Common myeloid progenitor, CD34-positive (primary cell): ENCODE data around the gene ODF4. TPM values are rescaled to one million over a fixed set of nuclear protein-coding genes. Genes with fewer than 3 reads are reported as not detected.
A peak's percentile ranks its signal among the peaks of the same experiment; 100 is the strongest.

ENCODE experiments used
- CTCF ChIA-PET: fragments of 350-600 bp; sonication (Branson Sonifier 250); formaldehyde crosslinking; loops from one replicate; lab custom pipeline; 2021; ENCODE audit warnings: antibody characterized with exemption; lab: Charles Lee
- POLR2A ChIA-PET: fragments of 350-600 bp; sonication (Branson Sonifier 250); formaldehyde crosslinking; loops from one replicate; lab custom pipeline; 2021; ENCODE audit warnings: antibody characterized with exemption; lab: Charles Lee
- DNase-seq, 3 donors: peaks; one replicate each; pipeline versions ENCODE4 v3.0.0 to v3.0.0-alpha.2; 2013
- H3K27ac ChIP-seq, 2 experiments: 1 replicate in 1 of 2; 2 replicates in 1 of 2; pipeline ENCODE4 v1.7.0; 2013; ENCODE audit warnings: inconsistent platforms in 2 of 2, low read length in 2 of 2, mild to moderate bottlenecking in 2 of 2, low read depth in 1 of 2, moderate library complexity in 1 of 2; ENCODE audit not compliant: severe bottlenecking in 2 of 2, insufficient read depth in 1 of 2, poor library complexity in 1 of 2
- H3K27me3 ChIP-seq, 5 experiments: replicated peaks in 2 of 5; 1 replicate in 3 of 5; 2 replicates in 2 of 5; pipeline versions ENCODE4 v1.6.1 to v1.7.0; 2013; ENCODE audit warnings: low read length in 4 of 5, mild to moderate bottlenecking in 2 of 5, moderate library complexity in 2 of 5, inconsistent platforms in 1 of 5; ENCODE audit not compliant: insufficient read depth in 5 of 5, control insufficient read depth in 4 of 5
- H3K36me3 ChIP-seq, 4 experiments: 1 replicate in 2 of 4; 2 replicates in 2 of 4; pipeline versions ENCODE4 v1.6.1 to v1.7.0; 2013; ENCODE audit warnings: low read length in 3 of 4, control low read depth in 1 of 4, mild to moderate bottlenecking in 1 of 4; ENCODE audit not compliant: control insufficient read depth in 4 of 4, insufficient read depth in 4 of 4
- H3K4me1 ChIP-seq, 4 experiments: 1 replicate in 3 of 4; 2 replicates in 1 of 4; pipeline versions ENCODE4 v1.6.1 to v1.7.1; 2013; ENCODE audit warnings: low read length in 3 of 4, mild to moderate bottlenecking in 3 of 4, control low read depth in 1 of 4, inconsistent platforms in 1 of 4, moderate library complexity in 1 of 4; ENCODE audit not compliant: control insufficient read depth in 4 of 4, insufficient read depth in 4 of 4; ENCODE audit errors: control extremely low read depth in 1 of 4
- H3K4me3 ChIP-seq, 7 experiments: 1 replicate in 4 of 7; 2 replicates in 3 of 7; pipeline versions ENCODE4 v1.5.1 to v1.7.0; 2013; ENCODE audit warnings: mild to moderate bottlenecking in 7 of 7, low read length in 6 of 7, moderate library complexity in 6 of 7, inconsistent platforms in 2 of 7, low read depth in 2 of 7, control low read depth in 1 of 7; ENCODE audit not compliant: insufficient read depth in 4 of 7, control insufficient read depth in 1 of 7; ENCODE audit errors: extremely low read depth in 1 of 7
- H3K9me3 ChIP-seq, 5 experiments: 1 replicate in 4 of 5; 2 replicates in 1 of 5; pipeline versions ENCODE4 v1.6.1 to v1.7.1; 2013; ENCODE audit warnings: low read length in 4 of 5, mild to moderate bottlenecking in 2 of 5, inconsistent platforms in 1 of 5, low read depth in 1 of 5, moderate library complexity in 1 of 5; ENCODE audit not compliant: control insufficient read depth in 4 of 5, insufficient read depth in 2 of 5; ENCODE audit errors: control extremely low read depth in 1 of 5
- WGBS: methylation state at CpG from one replicate; pipeline ENCODE4 v1.1.5; 2013; ENCODE audit not compliant: insufficient coverage; 5-methylcytosine and 5-hydroxymethylcytosine counted together
- polyA plus RNA-seq: library from polyadenylated mRNA; unstranded; fragments of 120-200 nt; gene quantifications from one replicate; pipeline ENCODE4 v1.2.1, GENCODE V29; 2013

Gene ODF4, protein sequence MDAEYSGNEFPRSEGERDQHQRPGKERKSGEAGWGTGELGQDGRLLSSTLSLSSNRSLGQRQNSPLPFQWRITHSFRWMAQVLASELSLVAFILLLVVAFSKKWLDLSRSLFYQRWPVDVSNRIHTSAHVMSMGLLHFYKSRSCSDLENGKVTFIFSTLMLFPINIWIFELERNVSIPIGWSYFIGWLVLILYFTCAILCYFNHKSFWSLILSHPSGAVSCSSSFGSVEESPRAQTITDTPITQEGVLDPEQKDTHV
- polyA plus RNA-seq = not detected

DNA sequence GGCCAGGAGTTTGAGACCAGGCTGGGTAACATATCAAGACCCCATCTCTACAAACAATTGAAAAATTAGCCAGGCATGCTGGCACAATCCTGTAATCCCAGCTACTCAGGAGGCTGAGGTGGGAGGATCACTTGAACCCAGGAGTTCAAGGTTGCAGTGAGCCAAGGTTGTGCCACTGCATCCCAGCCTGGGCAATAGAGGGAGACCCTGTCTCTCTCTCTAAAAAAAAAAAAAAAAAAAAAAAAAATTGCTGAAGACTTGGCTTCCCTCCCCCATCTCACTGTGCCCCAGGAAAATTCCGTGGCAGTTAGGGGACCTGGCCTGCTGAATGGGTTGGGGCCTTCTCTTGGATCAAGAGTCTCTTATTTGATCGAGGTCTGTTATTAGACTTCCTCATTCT lies at the start of gene ODF4:
Gene ODF4 (plus strand): TSS at position 301 of the 400 bp plus-strand sequence. CDS start 212 bp downstream, outside the sequence.
- CTCF ChIA-PET = interaction anchor here (0.7 to 3.9 kb wide), 4 partner anchors 12 to 44 kb away, joined by 3 to 36 read pairs (median 4); no protein-coding TSS in a partner anchor
- H3K27ac ChIP-seq = no peak within 1 kb of the TSS
- H3K9me3 ChIP-seq = no peaks in the 10 kb centered on the region
- no peak within 1 kb of the TSS for H3K4me3 ChIP-seq
- H3K36me3 ChIP-seq = no peaks in the 10 kb centered on the region
- H3K27me3 ChIP-seq = no peaks in the 10 kb centered on the region
- POLR2A ChIA-PET = no interaction called here
- no CpG with 5 or more reads among the region's 2 CpGs for WGBS
- DNase-seq = peak in 1 of 3 donors; percentile 24
- H3K4me1 ChIP-seq = peaks cover 7 to 19% (median 15%) of the 10 kb centered on the region in 4 experiments

DNA sequence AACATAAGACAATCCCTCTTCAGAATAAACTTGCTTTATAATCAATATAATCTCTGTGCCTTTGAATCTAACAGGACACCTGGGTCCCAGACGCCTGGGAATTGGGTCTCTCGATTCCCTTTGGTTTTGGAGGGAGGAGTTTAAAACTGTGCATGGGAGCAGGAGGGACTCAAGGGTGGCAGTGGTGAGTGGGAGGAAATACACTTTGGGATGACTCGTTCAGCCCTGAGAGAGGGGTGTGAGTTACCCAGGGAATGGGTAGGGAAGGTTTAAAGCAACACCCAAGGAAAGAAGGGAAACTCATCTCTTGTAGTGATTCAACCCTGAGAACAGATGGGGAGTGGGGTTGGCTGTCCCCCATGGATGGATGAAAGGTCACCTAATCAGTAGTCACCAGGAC lies 49.6 kb upstream of the ODF4 start:
- H3K27me3 ChIP-seq = no peaks in the 10 kb centered on the region
- POLR2A ChIA-PET = no interaction called here
- WGBS = 57% methylated on average over 3 of the region's 3 CpGs
- CTCF ChIA-PET = interaction anchor here (2.9 kb wide), 1 partner anchor 10 kb away, joined by 10 read pairs; no protein-coding TSS in a partner anchor
- peaks cover 4 to 58% (median 35%) of the 10 kb centered on the region in 4 experiments for H3K4me1 ChIP-seq
- H3K36me3 ChIP-seq = peaks cover 0 to 11% (median 5%) of the 10 kb centered on the region in 4 experiments
- no peak overlapping the region for H3K27ac ChIP-seq
- H3K4me3 ChIP-seq = no peak overlapping the region
- no peaks in the 10 kb centered on the region for H3K9me3 ChIP-seq
- no peak for DNase-seq

DNA sequence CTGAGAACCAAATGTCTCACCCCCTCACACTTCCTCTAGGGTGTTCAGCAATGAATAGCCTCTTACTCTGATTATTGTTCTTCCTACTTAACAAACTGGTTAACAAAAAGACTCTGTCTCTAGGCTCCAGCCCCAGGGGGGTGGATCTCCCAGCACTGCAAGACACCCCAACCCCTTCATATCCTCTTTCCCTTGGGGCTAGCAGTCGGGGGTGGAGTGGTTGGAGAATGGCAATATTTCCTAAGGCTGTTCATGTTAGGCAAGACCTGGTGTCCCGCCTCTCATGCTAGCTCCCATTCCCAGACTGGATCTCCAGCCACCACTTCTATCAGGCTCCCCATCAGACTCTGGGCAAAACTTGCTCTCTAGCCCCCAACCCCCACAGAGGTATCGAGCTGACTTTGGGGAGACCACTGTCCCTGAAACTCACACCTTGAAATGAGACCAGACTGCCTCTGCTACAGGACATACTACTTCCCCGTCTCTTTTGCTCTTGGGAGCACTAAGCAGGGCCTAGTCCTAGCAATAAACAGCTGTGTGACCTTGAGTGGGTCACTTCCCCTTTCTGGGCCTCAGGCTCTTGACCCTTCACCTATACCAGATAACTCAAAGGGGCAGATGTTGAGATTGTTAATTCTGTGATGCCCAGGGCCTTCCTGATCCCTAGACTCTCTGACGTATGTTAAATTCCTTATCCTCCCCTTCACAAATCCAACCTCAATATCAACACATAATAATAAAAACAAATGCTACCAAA lies 46.8 kb upstream of the ODF4 start:
- Histone ChIP-seq H3K36me3 (peaks cover 0 to 11% (median 5%) of the 10 kb centered on the region in 4 experiments), H3K27me3 (no peaks in the 10 kb centered on the region), H3K9me3 (no peaks in the 10 kb centered on the region), H3K4me3 (no peak overlapping the region), H3K4me1 (peaks cover 0 to 45% (median 25%) of the 10 kb centered on the region in 4 experiments), H3K27ac (no peak overlapping the region)
- ChIA-PET CTCF (interaction anchor here (1.2 to 2.9 kb wide), 2 partner anchors 8 to 14 kb away, joined by 4 to 10 read pairs; no protein-coding TSS in a partner anchor), POLR2A (no interaction called here)
- 97% methylated on average over 4 of the region's 5 CpGs for WGBS
- no peak for DNase-seq

DNA sequence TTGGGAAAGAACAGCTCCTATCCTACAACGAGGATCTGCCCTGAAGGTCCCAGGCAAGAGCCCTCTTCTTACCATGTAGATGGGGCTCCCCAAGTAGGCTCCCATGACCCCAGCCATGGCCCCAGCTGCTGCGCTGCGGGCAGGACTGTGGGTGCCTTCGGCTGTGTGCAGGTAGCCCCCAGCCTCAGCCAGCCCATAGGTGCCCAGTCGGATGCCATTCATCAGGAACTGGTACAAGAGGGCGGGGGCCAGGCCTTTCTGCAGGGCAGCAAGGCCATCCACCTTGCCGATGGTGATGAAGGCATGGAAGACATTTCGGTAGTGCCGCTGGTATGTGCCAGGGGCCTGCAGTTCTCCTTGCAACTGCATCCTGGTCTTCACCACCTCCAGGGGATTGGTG lies 45.3 kb upstream of the ODF4 start:
- Histone ChIP-seq H3K27me3 (no peaks in the 10 kb centered on the region), H3K27ac (peak overlapping the region in 1 of 2 experiments; percentile 90), H3K4me1 (peaks cover 0 to 31% (median 13%) of the 10 kb centered on the region in 4 experiments), H3K4me3 (peak overlapping the region in 3 of 7 experiments; percentile 75 to 88 (median 75)), H3K36me3 (peaks cover 0 to 11% (median 5%) of the 10 kb centered on the region in 4 experiments), H3K9me3 (no peaks in the 10 kb centered on the region)
- DNase-seq = no peak
- POLR2A ChIA-PET = interaction anchor here (0.6 to 1.6 kb wide), 3 partner anchors 9 to 95 kb away, joined by 3 to 4 read pairs (median 3); partner anchors contain the start of gene CTC1
- 97% methylated on average over 9 of the region's 9 CpGs for WGBS
- CTCF ChIA-PET = interaction anchor here (1.0 to 1.5 kb wide), 4 partner anchors 11 to 30 kb away, joined by 3 to 7 read pairs (median 3); no protein-coding TSS in a partner anchor

DNA sequence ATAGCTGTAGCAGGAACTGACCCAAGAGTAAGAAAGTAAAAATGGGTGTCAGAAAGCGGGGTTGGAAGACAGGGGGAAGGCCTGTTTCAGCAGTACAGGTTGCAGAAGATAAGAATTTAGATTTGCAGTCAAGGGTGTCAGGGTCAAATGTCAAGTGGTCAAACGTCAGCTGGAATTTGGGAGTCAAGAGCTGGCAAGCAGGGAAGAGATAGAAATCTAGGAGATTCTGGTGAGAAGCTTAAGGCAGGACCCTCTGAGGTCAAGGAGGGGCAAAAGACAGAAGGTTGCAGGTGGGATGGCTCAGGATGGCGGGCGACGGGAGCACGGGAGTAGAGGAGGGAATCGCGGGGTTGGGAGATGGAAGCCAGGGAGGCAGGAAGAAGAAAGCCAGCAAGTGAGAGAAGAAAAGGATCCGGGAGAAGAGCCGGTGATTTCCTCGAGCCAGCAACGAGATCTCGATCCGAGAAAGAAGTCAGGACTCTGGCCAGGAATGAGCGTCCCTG lies 44.8 kb upstream of the ODF4 start:
- ChIA-PET CTCF (interaction anchor here (0.6 to 1.8 kb wide), 14 partner anchors 10 to 236 kb away, joined by 3 to 9 read pairs (median 3); partner anchors contain the start of gene KRABD2), POLR2A (interaction anchor here (0.6 to 1.9 kb wide), 13 partner anchors 9 to 164 kb away, joined by 3 to 10 read pairs (median 4); partner anchors contain the start of genes CTC1, KRABD2 and PFAS)
- no peaks in the 10 kb centered on the region for H3K9me3 ChIP-seq
- WGBS = 14% methylated on average over 14 of the region's 15 CpGs
- no peaks in the 10 kb centered on the region for H3K27me3 ChIP-seq
- peak overlapping the region; percentile 75 to 88 (median 80) for H3K4me3 ChIP-seq
- peak overlapping the region; percentile 15 to 90 for H3K27ac ChIP-seq
- H3K4me1 ChIP-seq = peaks cover 0 to 26% (median 8%) of the 10 kb centered on the region in 4 experiments
- DNase-seq = no peak
- peaks cover 0 to 8% (median 4%) of the 10 kb centered on the region in 4 experiments for H3K36me3 ChIP-seq

DNA sequence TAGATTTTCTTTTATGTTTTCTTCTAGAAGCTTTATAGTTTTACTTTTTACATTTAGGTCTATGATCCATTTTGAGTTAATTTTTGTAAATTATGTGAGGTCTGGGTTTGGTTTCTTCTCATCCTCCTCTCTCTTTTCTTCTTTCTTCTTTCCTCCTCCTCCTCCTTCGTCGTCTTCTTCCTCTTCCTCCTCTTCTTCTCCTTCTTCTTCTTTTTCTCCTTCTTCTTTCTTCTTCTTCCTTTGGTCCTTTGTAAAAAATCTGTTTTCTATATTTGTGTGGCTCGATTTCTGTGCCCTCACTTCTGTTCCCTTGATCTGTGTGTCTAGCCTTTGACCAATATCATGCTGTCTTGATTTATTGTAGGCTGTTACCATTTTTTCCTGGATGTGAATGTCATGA lies 39.4 kb upstream of the ODF4 start:
- H3K9me3 ChIP-seq = no peaks in the 10 kb centered on the region
- H3K4me3 ChIP-seq = no peak overlapping the region
- H3K27ac ChIP-seq = no peak overlapping the region
- ChIA-PET POLR2A (interaction anchor here (0.6 to 1.0 kb wide), 2 partner anchors 53 to 73 kb away, joined by 4 to 5 read pairs; no protein-coding TSS in a partner anchor), CTCF (interaction anchor here (0.6 to 2.5 kb wide), 20 partner anchors 8 to 110 kb away, joined by 3 to 12 read pairs (median 4); partner anchors contain the start of gene BORCS6)
- H3K4me1 ChIP-seq = peaks cover 0 to 4% (median 2%) of the 10 kb centered on the region in 4 experiments
- H3K36me3 ChIP-seq = no peaks in the 10 kb centered on the region
- WGBS = no CpG with 5 or more reads among the region's 3 CpGs
- H3K27me3 ChIP-seq = no peaks in the 10 kb centered on the region
- DNase-seq = no peak
